GM12865 (cell line): ENCODE results near the gene TBX2.
A peak's percentile ranks its signal among the peaks of the same experiment; 100 is the strongest.

ENCODE experiments used
- DNase-seq: peaks from one replicate; pipeline ENCODE4 v3.0.0; 2010; ENCODE audit warnings: low read depth
- H3K4me3 ChIP-seq: 2 replicates; pipeline ENCODE4 v1.5.1; 2011; ENCODE audit warnings: mild to moderate bottlenecking, low read depth, low read length, control low read depth
- CTCF ChIP-seq: IDR thresholded peaks from 2 replicates; pipeline ENCODE4 v1.5.1; 2011; ENCODE audit warnings: low read length, control low read depth, low read depth, inconsistent platforms; ENCODE audit not compliant: insufficient read depth; ENCODE audit errors: missing control alignments

Gene TBX2

GRCh38 chr17:61416540-61417363 lies 17.1 kb downstream of the TBX2 start:
- peak; percentile 95 for TF ChIP-seq CTCF
- DNase-seq: peak; percentile 75
- H3K4me3 ChIP-seq: no peak overlapping the region

GRCh38 chr17:61418449-61418848 lies 18.8 kb downstream of the TBX2 start:
- DNase-seq: no peak
- TF ChIP-seq CTCF: no peak
- no peak overlapping the region for H3K4me3 ChIP-seq

- no peak for TF ChIP-seq CTCF
- no peak for DNase-seq
- H3K4me3 ChIP-seq: no peak overlapping the region
Observed at GRCh38 chr17:61419496-61420046, 19.9 kb downstream of the TBX2 start.

GRCh38 chr17:61420052-61420451 lies 20.4 kb downstream of the TBX2 start:
- TF ChIP-seq CTCF: no peak
- no peak for DNase-seq
- no peak overlapping the region for H3K4me3 ChIP-seq

- TF ChIP-seq CTCF: no peak
- no peak overlapping the region for H3K4me3 ChIP-seq
- DNase-seq: no peak
Observed at GRCh38 chr17:61420745-61421398, 21.2 kb downstream of the TBX2 start.

GRCh38 chr17:61421460-61421859 lies 21.8 kb downstream of the TBX2 start:
- no peak overlapping the region for H3K4me3 ChIP-seq
- DNase-seq: no peak
- TF ChIP-seq CTCF: no peak
